ENCODE data around the gene ELP5.

- TF ChIP-seq CTCF (IDR thresholded peaks at IDR 0.05; ENCODE audit: low read depth, low read length) = no peak
- TF ChIP-seq EZH2phosphoT487 (IDR thresholded peaks at IDR 0.05; ENCODE audit: low read depth) = no peak
These were observed 25.0 kb upstream of the ELP5 start for GRCh38 chr17:7226721-7227710.
